SU-DHL-6 (cell line): Measurements from ENCODE around the gene TAPT1.

Source experiments
- H2AFZ ChIP-seq: fragments of 200-600 bp; sonication (generic); 2 replicates; pipeline ENCODE4 v1.6.1; 2014; ENCODE audit warnings: low read depth, mild to moderate bottlenecking, moderate library complexity, mixed read lengths, antibody characterized with exemption, low read length; ENCODE audit not compliant: severe bottlenecking
- H3F3A ChIP-seq: fragments of 200-600 bp; shearing (Covaris generic); 2 replicates; pipeline ENCODE4 v1.6.0; 2016; ENCODE audit warnings: antibody characterized with exemption, mild to moderate bottlenecking; ENCODE audit not compliant: insufficient read depth
- H3K27ac ChIP-seq: fragments of 200-600 bp; sonication (generic); 2 replicates; pipeline ENCODE4 v1.5.1; 2016; ENCODE audit warnings: low read depth, mild to moderate bottlenecking, low read length, moderate library complexity, mixed read lengths
- H3K27me3 ChIP-seq: fragments of 200-600 bp; sonication (generic), shearing (Covaris generic); 2 replicates; pipeline ENCODE4 v1.6.0; 2014; ENCODE audit warnings: mild to moderate bottlenecking, low read length
- H3K36me3 ChIP-seq: fragments of 200-600 bp; sonication (generic); 2 replicates; pipeline ENCODE4 v1.6.1; 2014; ENCODE audit warnings: mild to moderate bottlenecking, low read length, mixed read lengths
- H3K4me2 ChIP-seq: fragments of 300-600, 200-600 bp; shearing (Covaris generic), sonication (generic); 2 replicates; pipeline ENCODE4 v1.6.0; 2014; ENCODE audit warnings: low read length, low read depth, mild to moderate bottlenecking; ENCODE audit not compliant: poor library complexity, severe bottlenecking
- H3K4me3 ChIP-seq: fragments of 200-600 bp; sonication (generic); 2 replicates; pipeline ENCODE4 v1.5.1; 2014; ENCODE audit warnings: antibody characterized with exemption, low read length, mild to moderate bottlenecking, mixed read lengths; ENCODE audit not compliant: insufficient read depth, poor library complexity, severe bottlenecking
- H3K79me2 ChIP-seq: fragments of 200-600 bp; sonication (generic); 2 replicates; pipeline ENCODE4 v1.6.1; 2014; ENCODE audit warnings: mild to moderate bottlenecking, low read length, moderate library complexity; ENCODE audit not compliant: insufficient read depth
- H3K9ac ChIP-seq: fragments of 200-600 bp; sonication (generic); 2 replicates; pipeline ENCODE4 v1.7.0; 2014; ENCODE audit warnings: mild to moderate bottlenecking, low read length
- H3K9me2 ChIP-seq: fragments of 200-600 bp; sonication (generic); replicated peaks from 2 replicates; pipeline ENCODE4 v1.6.1; 2014; ENCODE audit warnings: low read length; ENCODE audit not compliant: insufficient read depth
- H3K9me3 ChIP-seq: fragments of 200-600 bp; sonication (generic); 2 replicates; pipeline ENCODE4 v1.6.1; 2014; ENCODE audit warnings: low read length, mixed read lengths; ENCODE audit not compliant: insufficient read depth
- H4K20me1 ChIP-seq: fragments of 200-600 bp; sonication (generic); 2 replicates; pipeline ENCODE4 v1.6.1; 2014; ENCODE audit warnings: low read depth, mild to moderate bottlenecking, antibody characterized with exemption, low read length, moderate library complexity, mixed read lengths
- EZH2phosphoT487 ChIP-seq: fragments of 200-600 bp; sonication (generic), shearing (Covaris generic); conservative IDR thresholded peaks from 2 replicates; pipeline ENCODE4 v1.6.1; 2018; ENCODE audit warnings: mild to moderate bottlenecking, antibody characterized with exemption, low read length, moderate library complexity, mixed read lengths
- TF ChIP-seq, protein P1 (sequence below): fragments of 200-600 bp; sonication (generic); IDR thresholded peaks from one replicate; pipeline ENCODE4 v1.5.1; 2017; ENCODE audit warnings: antibody characterized with exemption, mild to moderate bottlenecking, low read length, moderate library complexity; ENCODE audit not compliant: insufficient read depth, poor library complexity, severe bottlenecking

TAPT1 gene

DNA sequence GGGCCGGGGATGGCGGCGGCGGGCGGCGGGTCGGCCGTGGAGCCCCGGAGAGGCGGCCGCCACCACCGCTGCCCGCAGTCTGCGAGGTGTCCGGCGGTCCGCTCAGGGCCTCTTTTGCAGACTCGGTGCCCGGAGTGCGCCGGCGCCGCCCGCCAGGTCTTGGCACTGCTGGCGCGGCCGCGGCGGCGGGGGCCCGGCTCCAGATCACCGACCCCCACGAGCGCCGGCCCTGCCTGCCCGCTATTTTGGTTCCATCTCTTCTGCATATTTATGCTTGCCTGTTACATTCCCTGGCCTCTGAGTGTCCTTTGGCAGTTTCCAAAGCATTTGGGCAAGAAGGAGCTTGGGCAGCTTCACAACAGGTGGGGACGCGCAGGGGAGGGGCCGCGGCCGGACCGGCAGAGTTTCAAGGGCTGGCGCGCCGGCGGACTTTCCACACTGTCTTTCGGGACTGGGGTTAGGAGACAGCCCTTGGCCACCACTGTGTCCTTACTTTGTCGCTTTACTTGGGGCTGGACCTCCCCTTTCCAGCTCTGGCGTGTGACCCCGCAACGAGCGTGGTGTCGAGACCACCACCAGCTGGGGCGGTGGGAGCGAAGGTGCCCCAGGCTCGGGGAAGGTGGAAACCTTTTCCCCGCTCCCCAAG, 668 bp upstream of the TAPT1 start:
- H3K9ac ChIP-seq, result peak overlapping the region; percentile 68
- H3K9me2 ChIP-seq, result no peaks in the 10 kb centered on the region
- H3K4me3 ChIP-seq, result peak overlapping the region; percentile 70
- H3K4me2 ChIP-seq, result peak overlapping the region; percentile 79
- no peaks in the 10 kb centered on the region for H3K27me3 ChIP-seq
- H3F3A ChIP-seq, result peaks cover 17% of the 10 kb centered on the region; the same call in 1 of the 2 replicates
- TF ChIP-seq EZH2phosphoT487, result no peak
- TF ChIP-seq, protein P1, sequence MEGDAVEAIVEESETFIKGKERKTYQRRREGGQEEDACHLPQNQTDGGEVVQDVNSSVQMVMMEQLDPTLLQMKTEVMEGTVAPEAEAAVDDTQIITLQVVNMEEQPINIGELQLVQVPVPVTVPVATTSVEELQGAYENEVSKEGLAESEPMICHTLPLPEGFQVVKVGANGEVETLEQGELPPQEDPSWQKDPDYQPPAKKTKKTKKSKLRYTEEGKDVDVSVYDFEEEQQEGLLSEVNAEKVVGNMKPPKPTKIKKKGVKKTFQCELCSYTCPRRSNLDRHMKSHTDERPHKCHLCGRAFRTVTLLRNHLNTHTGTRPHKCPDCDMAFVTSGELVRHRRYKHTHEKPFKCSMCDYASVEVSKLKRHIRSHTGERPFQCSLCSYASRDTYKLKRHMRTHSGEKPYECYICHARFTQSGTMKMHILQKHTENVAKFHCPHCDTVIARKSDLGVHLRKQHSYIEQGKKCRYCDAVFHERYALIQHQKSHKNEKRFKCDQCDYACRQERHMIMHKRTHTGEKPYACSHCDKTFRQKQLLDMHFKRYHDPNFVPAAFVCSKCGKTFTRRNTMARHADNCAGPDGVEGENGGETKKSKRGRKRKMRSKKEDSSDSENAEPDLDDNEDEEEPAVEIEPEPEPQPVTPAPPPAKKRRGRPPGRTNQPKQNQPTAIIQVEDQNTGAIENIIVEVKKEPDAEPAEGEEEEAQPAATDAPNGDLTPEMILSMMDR, result no peak
- no peaks in the 10 kb centered on the region; the same call in 1 of the 2 replicates for H4K20me1 ChIP-seq
- peak overlapping the region; percentile 24; the same call in 1 of the 2 replicates for H3K27ac ChIP-seq
- no peaks in the 10 kb centered on the region for H3K36me3 ChIP-seq
- peaks cover 10% of the 10 kb centered on the region; the same call in 1 of the 2 replicates for H3K79me2 ChIP-seq
- peak overlapping the region; percentile 63 for H2AFZ ChIP-seq
- no peaks in the 10 kb centered on the region for H3K9me3 ChIP-seq

DNA sequence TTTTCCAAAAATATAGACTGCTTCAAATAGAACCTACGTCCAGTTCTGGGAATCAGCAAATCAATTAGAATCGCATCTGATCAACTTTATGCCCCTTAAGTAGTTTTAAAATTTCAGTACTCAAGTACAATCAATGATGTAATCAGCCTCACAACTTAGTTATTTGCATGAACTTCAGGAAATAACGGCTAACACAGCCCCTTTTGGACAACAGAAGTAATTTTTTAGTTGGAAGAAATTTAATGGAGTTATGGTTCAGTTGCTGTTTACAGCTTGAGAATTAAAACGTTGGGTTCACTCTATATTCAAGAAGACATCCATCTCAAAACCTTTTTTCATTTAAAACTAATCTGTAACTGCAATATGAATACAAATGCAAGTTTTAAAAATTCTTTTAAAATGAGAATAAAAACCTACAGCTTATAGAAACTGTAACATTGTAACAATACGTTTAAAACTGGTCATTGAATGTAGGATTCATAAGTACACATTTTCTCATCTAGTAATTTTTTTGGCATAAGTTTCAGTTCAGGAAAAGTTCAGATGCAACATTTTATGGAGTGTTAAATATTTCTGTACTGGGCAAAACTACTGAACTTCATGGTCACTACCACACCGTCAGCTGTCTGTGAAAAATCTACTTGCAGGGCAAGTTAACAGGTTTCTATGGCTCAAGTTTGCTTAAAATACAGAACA, 956 bp downstream of the TAPT1 start:
- Histone ChIP-seq H3K9me2 (no peaks in the 10 kb centered on the region), H3K4me2 (peak overlapping the region; percentile 79), H4K20me1 (no peaks in the 10 kb centered on the region; the same call in 1 of the 2 replicates), H3K36me3 (no peaks in the 10 kb centered on the region), H2AFZ (peak overlapping the region; percentile 25), H3K4me3 (peak overlapping the region; percentile 59), H3K9me3 (no peaks in the 10 kb centered on the region), H3K27ac (peak overlapping the region; percentile 49), H3K79me2 (peaks cover 10% of the 10 kb centered on the region; the same call in 1 of the 2 replicates), H3K27me3 (no peaks in the 10 kb centered on the region), H3K9ac (peak overlapping the region; percentile 56), H3F3A (peaks cover 17% of the 10 kb centered on the region; the same call in 1 of the 2 replicates)
- TF ChIP-seq EZH2phosphoT487, result no peak
- TF ChIP-seq, protein P1, result no peak

GRCh38 chr4:16224264-16225166, 1.8 kb downstream of the TAPT1 start:
- no peaks in the 10 kb centered on the region; the same call in 1 of the 2 replicates for H4K20me1 ChIP-seq
- H3K4me2 ChIP-seq, result peak overlapping the region; percentile 79
- H3K9me3 ChIP-seq, result no peaks in the 10 kb centered on the region
- no peak overlapping the region for H2AFZ ChIP-seq
- H3K36me3 ChIP-seq, result no peaks in the 10 kb centered on the region
- peaks cover 14% of the 10 kb centered on the region; the same call in 1 of the 2 replicates for H3F3A ChIP-seq
- no peaks in the 10 kb centered on the region for H3K9me2 ChIP-seq
- TF ChIP-seq, protein P1, result no peak
- H3K4me3 ChIP-seq, result peak overlapping the region; percentile 59
- no peak overlapping the region for H3K27ac ChIP-seq
- H3K27me3 ChIP-seq, result no peaks in the 10 kb centered on the region
- H3K79me2 ChIP-seq, result peaks cover 10% of the 10 kb centered on the region; the same call in 1 of the 2 replicates
- H3K9ac ChIP-seq, result peak overlapping the region; percentile 56; the same call in 1 of the 2 replicates
